WTC11 (cell line): ENCODE data around the gene LCN15. TPM values are rescaled to one million over a fixed set of nuclear protein-coding genes. Genes with fewer than 3 reads are reported as not detected.

Source experiments
- ATAC-seq: fragments of 200-7000 bp; cut with Tn5 transposase; 2 replicates; pipeline ENCODE4 v1.10.0; 2021; ENCODE audit warnings: mild to moderate bottlenecking, moderate library complexity
- CTCF ChIA-PET: fragments of 300-600 bp; sonication (Branson Sonifier 250); formaldehyde crosslinking; loops from one replicate; lab custom pipeline; 2021; ENCODE audit warnings: antibody characterized with exemption; lab: Charles Lee
- POLR2A ChIA-PET: fragments of 350-600 bp; sonication (Branson Sonifier 250); formaldehyde crosslinking; loops from one replicate; lab custom pipeline; 2021; ENCODE audit warnings: antibody characterized with exemption; lab: Charles Lee
- DNase-seq: peaks from one replicate; pipeline ENCODE4 v3.0.0; 2021; ENCODE audit warnings: low spot score
- H3K27ac Mint-ChIP-seq: 2 replicates; pipeline ENCODE4 v1.8.0; 2021; ENCODE audit warnings: mixed read lengths
- H3K27me3 Mint-ChIP-seq: 2 replicates; pipeline ENCODE4 v1.8.0; 2021; ENCODE audit warnings: low read depth, mild to moderate bottlenecking, moderate library complexity, mixed read lengths
- H3K36me3 Mint-ChIP-seq: 2 replicates; pipeline ENCODE4 v1.8.0; 2021; ENCODE audit warnings: mixed read lengths
- H3K4me1 Mint-ChIP-seq: 2 replicates; pipeline ENCODE4 v1.8.0; 2022; ENCODE audit warnings: mixed read lengths
- H3K4me3 Mint-ChIP-seq: 2 replicates; pipeline ENCODE4 v1.8.0; 2021; ENCODE audit warnings: mild to moderate bottlenecking, moderate library complexity, mixed read lengths
- H3K9me3 Mint-ChIP-seq: 2 replicates; pipeline ENCODE4 v1.8.0; 2021; ENCODE audit warnings: mixed read lengths
- FOXK1 ChIP-seq: sonication (generic); formaldehyde crosslinking; IDR thresholded peaks from 2 replicates; pipeline ENCODE4 v1.8.0; 2022; ENCODE audit warnings: mild to moderate bottlenecking, moderate library complexity, missing genetic modification reagents
- JAZF1 ChIP-seq: fragments of 250-450 bp; sonication (Bioruptor Pico); IDR thresholded peaks from 2 replicates; pipeline ENCODE4 v1.9.0; 2021; ENCODE audit warnings: moderate library complexity, mild to moderate bottlenecking, inconsistent platforms
- NFYB ChIP-seq: sonication (generic); formaldehyde crosslinking; conservative IDR thresholded peaks from 2 replicates; pipeline ENCODE4 v1.8.0; 2022; ENCODE audit warnings: low read depth, missing genetic modification reagents
- NR2C2 ChIP-seq: sonication (generic); formaldehyde crosslinking; IDR thresholded peaks from 2 replicates; pipeline ENCODE4 v1.8.0; 2022; ENCODE audit warnings: mild to moderate bottlenecking, missing genetic modification reagents
- ZNF317 ChIP-seq: sonication (generic); formaldehyde crosslinking; IDR thresholded peaks from 2 replicates; pipeline ENCODE4 v1.8.1; 2023; ENCODE audit warnings: low read depth, mild to moderate bottlenecking, moderate library complexity, missing genetic modification reagents, borderline replicate concordance
- ZNF671 ChIP-seq: fragments of 250-450 bp; sonication (Bioruptor Pico); IDR thresholded peaks from 2 replicates; pipeline ENCODE4 v1.8.0; 2021; ENCODE audit warnings: mild to moderate bottlenecking
- total RNA-seq: library from RNA; stranded (reverse); gene quantifications from 3 replicates; pipeline ENCODE4 v1.2.3, GENCODE V29; 2021
- TF ChIP-seq, protein P1 (sequence below): fragments of 250-450 bp; sonication (Bioruptor Pico); IDR thresholded peaks from 2 replicates; pipeline ENCODE4 v2.1.2; 2022; ENCODE audit warnings: mild to moderate bottlenecking, moderate library complexity
- TF ChIP-seq, protein P2 (sequence below): sonication (generic); formaldehyde crosslinking; IDR thresholded peaks from 2 replicates; pipeline ENCODE4 v1.8.1; 2023; ENCODE audit warnings: mild to moderate bottlenecking, missing genetic modification reagents, moderate library complexity
- TF ChIP-seq, protein P3 (sequence below): sonication (generic); formaldehyde crosslinking; IDR thresholded peaks from 2 replicates; pipeline ENCODE4 v1.8.0; 2022; ENCODE audit warnings: missing genetic modification reagents
- TF ChIP-seq, protein P4 (sequence below): fragments of 250-450 bp; sonication (Bioruptor Pico); IDR thresholded peaks from 2 replicates; pipeline ENCODE4 v1.8.0; 2021; ENCODE audit warnings: mild to moderate bottlenecking
- TF ChIP-seq, protein P5 (sequence below): sonication (generic); formaldehyde crosslinking; IDR thresholded peaks from 2 replicates; pipeline ENCODE4 v1.8.0; 2022; ENCODE audit warnings: mild to moderate bottlenecking, missing genetic modification reagents
- TF ChIP-seq, protein P6 (sequence below): sonication (generic); formaldehyde crosslinking; IDR thresholded peaks from 2 replicates; pipeline ENCODE4 v1.8.0; 2023; ENCODE audit warnings: missing genetic modification reagents
- TF ChIP-seq, protein P7 (sequence below): sonication (generic); formaldehyde crosslinking; IDR thresholded peaks from 2 replicates; pipeline ENCODE4 v1.8.1; 2022; ENCODE audit warnings: mild to moderate bottlenecking, missing genetic modification reagents, moderate library complexity, borderline replicate concordance
- TF ChIP-seq, protein P8 (sequence below): sonication (generic); formaldehyde crosslinking; IDR thresholded peaks from 2 replicates; pipeline ENCODE4 v1.8.1; 2022; ENCODE audit warnings: low read depth, missing genetic modification reagents, borderline replicate concordance

LCN15 gene
- total RNA-seq, 1 experiment from 2014 or later, result 0.52 TPM

DNA sequence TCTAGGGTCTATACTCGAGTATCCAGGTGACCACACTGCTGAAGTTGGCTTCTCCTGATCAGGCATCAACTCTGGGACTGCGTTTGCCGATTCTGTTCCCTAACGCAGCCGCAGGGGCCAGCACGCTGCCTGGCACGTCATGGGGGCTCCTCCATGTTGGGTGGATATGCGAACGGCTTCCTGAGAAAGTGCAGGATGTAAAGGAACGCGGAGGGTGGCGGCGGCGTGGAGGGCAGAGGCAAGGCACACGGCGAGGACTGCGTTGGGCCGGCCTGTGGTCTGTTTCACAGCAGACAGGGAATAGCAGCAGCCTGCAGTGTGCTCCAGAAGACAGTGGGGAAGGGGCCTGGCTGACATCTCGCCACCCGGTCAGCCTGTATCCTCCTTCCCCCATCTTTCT, 25.4 kb downstream of the LCN15 start:
- Mint-ChIP-seq H3K9me3 (peaks cover 3% of the 10 kb centered on the region; the same call in 1 of the 2 replicates), H3K27me3 (no peaks in the 10 kb centered on the region), H3K27ac (no peak overlapping the region; the same call in 1 of the 2 replicates), H3K4me3 (no peak overlapping the region), H3K4me1 (no peaks in the 10 kb centered on the region; the same call in none of the 2 replicates), H3K36me3 (no peaks in the 10 kb centered on the region)
- ChIA-PET POLR2A (no interaction called here), CTCF (no interaction called here)
- TF ChIP-seq, protein P1, sequence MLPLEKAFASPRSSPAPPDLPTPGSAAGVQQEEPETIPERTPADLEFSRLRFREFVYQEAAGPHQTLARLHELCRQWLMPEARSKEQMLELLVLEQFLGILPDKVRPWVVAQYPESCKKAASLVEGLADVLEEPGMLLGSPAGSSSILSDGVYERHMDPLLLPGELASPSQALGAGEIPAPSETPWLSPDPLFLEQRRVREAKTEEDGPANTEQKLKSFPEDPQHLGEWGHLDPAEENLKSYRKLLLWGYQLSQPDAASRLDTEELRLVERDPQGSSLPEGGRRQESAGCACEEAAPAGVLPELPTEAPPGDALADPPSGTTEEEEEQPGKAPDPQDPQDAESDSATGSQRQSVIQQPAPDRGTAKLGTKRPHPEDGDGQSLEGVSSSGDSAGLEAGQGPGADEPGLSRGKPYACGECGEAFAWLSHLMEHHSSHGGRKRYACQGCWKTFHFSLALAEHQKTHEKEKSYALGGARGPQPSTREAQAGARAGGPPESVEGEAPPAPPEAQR, result no peak
- no peak for TF ChIP-seq ZNF317 (CRISPR knock-in tag)
- TF ChIP-seq, protein P2, sequence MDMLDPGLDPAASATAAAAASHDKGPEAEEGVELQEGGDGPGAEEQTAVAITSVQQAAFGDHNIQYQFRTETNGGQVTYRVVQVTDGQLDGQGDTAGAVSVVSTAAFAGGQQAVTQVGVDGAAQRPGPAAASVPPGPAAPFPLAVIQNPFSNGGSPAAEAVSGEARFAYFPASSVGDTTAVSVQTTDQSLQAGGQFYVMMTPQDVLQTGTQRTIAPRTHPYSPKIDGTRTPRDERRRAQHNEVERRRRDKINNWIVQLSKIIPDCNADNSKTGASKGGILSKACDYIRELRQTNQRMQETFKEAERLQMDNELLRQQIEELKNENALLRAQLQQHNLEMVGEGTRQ (CRISPR knock-in tag), result no peak
- TF ChIP-seq ZNF671, result no peak
- no peak for TF ChIP-seq FOXK1 (CRISPR knock-in tag)
- TF ChIP-seq, protein P3, sequence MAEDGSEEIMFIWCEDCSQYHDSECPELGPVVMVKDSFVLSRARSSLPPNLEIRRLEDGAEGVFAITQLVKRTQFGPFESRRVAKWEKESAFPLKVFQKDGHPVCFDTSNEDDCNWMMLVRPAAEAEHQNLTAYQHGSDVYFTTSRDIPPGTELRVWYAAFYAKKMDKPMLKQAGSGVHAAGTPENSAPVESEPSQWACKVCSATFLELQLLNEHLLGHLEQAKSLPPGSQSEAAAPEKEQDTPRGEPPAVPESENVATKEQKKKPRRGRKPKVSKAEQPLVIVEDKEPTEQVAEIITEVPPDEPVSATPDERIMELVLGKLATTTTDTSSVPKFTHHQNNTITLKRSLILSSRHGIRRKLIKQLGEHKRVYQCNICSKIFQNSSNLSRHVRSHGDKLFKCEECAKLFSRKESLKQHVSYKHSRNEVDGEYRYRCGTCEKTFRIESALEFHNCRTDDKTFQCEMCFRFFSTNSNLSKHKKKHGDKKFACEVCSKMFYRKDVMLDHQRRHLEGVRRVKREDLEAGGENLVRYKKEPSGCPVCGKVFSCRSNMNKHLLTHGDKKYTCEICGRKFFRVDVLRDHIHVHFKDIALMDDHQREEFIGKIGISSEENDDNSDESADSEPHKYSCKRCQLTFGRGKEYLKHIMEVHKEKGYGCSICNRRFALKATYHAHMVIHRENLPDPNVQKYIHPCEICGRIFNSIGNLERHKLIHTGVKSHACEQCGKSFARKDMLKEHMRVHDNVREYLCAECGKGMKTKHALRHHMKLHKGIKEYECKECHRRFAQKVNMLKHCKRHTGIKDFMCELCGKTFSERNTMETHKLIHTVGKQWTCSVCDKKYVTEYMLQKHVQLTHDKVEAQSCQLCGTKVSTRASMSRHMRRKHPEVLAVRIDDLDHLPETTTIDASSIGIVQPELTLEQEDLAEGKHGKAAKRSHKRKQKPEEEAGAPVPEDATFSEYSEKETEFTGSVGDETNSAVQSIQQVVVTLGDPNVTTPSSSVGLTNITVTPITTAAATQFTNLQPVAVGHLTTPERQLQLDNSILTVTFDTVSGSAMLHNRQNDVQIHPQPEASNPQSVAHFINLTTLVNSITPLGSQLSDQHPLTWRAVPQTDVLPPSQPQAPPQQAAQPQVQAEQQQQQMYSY (CRISPR knock-in tag), result no peak
- TF ChIP-seq NR2C2 (CRISPR knock-in tag), result no peak
- TF ChIP-seq, protein P4, sequence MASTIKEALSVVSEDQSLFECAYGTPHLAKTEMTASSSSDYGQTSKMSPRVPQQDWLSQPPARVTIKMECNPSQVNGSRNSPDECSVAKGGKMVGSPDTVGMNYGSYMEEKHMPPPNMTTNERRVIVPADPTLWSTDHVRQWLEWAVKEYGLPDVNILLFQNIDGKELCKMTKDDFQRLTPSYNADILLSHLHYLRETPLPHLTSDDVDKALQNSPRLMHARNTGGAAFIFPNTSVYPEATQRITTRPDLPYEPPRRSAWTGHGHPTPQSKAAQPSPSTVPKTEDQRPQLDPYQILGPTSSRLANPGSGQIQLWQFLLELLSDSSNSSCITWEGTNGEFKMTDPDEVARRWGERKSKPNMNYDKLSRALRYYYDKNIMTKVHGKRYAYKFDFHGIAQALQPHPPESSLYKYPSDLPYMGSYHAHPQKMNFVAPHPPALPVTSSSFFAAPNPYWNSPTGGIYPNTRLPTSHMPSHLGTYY (CRISPR knock-in tag), result no peak
- TF ChIP-seq, protein P5, sequence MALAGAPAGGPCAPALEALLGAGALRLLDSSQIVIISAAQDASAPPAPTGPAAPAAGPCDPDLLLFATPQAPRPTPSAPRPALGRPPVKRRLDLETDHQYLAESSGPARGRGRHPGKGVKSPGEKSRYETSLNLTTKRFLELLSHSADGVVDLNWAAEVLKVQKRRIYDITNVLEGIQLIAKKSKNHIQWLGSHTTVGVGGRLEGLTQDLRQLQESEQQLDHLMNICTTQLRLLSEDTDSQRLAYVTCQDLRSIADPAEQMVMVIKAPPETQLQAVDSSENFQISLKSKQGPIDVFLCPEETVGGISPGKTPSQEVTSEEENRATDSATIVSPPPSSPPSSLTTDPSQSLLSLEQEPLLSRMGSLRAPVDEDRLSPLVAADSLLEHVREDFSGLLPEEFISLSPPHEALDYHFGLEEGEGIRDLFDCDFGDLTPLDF (CRISPR knock-in tag), result no peak
- TF ChIP-seq NFYB (CRISPR knock-in tag), result no peak
- TF ChIP-seq, protein P6, sequence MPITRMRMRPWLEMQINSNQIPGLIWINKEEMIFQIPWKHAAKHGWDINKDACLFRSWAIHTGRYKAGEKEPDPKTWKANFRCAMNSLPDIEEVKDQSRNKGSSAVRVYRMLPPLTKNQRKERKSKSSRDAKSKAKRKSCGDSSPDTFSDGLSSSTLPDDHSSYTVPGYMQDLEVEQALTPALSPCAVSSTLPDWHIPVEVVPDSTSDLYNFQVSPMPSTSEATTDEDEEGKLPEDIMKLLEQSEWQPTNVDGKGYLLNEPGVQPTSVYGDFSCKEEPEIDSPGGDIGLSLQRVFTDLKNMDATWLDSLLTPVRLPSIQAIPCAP (CRISPR knock-in tag), result no peak
- TF ChIP-seq, protein P7, sequence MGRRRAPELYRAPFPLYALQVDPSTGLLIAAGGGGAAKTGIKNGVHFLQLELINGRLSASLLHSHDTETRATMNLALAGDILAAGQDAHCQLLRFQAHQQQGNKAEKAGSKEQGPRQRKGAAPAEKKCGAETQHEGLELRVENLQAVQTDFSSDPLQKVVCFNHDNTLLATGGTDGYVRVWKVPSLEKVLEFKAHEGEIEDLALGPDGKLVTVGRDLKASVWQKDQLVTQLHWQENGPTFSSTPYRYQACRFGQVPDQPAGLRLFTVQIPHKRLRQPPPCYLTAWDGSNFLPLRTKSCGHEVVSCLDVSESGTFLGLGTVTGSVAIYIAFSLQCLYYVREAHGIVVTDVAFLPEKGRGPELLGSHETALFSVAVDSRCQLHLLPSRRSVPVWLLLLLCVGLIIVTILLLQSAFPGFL, result no peak
- TF ChIP-seq, protein P8, sequence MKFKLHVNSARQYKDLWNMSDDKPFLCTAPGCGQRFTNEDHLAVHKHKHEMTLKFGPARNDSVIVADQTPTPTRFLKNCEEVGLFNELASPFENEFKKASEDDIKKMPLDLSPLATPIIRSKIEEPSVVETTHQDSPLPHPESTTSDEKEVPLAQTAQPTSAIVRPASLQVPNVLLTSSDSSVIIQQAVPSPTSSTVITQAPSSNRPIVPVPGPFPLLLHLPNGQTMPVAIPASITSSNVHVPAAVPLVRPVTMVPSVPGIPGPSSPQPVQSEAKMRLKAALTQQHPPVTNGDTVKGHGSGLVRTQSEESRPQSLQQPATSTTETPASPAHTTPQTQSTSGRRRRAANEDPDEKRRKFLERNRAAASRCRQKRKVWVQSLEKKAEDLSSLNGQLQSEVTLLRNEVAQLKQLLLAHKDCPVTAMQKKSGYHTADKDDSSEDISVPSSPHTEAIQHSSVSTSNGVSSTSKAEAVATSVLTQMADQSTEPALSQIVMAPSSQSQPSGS (CRISPR knock-in tag), result no peak
- TF ChIP-seq JAZF1 (CRISPR knock-in tag), result no peak
- DNase-seq (no peak), ATAC-seq (no peak)
